H9 (cell line): ENCODE data around the gene PODNL1. TPM values are rescaled to one million over a fixed set of nuclear protein-coding genes. Genes with fewer than 3 reads are reported as not detected.

Source experiments
- DNase-seq: peaks from one replicate; pipeline ENCODE4 v3.0.0-alpha.2; 2017
- H2AFZ ChIP-seq: one replicate; pipeline ENCODE4 v1.6.1; 2013; ENCODE audit warnings: mild to moderate bottlenecking, low read length, control low read depth, moderate library complexity
- H2AK5ac ChIP-seq: 2 replicates; pipeline ENCODE4 v1.6.1; 2013; ENCODE audit warnings: low read length, control low read depth, mixed read lengths; ENCODE audit not compliant: insufficient read length
- H2BK120ac ChIP-seq: one replicate; pipeline ENCODE4 v1.6.1; 2013; ENCODE audit warnings: low read depth, mild to moderate bottlenecking, low read length, control low read depth, inconsistent platforms; ENCODE audit not compliant: poor library complexity, severe bottlenecking
- H2BK12ac ChIP-seq: 2 replicates; pipeline ENCODE4 v1.6.1; 2013; ENCODE audit warnings: low read length, control low read depth, mixed read lengths, low read depth; ENCODE audit not compliant: insufficient read length
- H2BK15ac ChIP-seq: 2 replicates; pipeline ENCODE4 v1.6.1; 2013; ENCODE audit warnings: low read depth, low read length, control low read depth
- H2BK20ac ChIP-seq: one replicate; pipeline ENCODE4 v1.6.1; 2013; ENCODE audit warnings: low read depth, mild to moderate bottlenecking, low read length, control low read depth, inconsistent platforms; ENCODE audit not compliant: poor library complexity, severe bottlenecking
- H2BK5ac ChIP-seq: 2 replicates; pipeline ENCODE4 v1.6.1; 2013; ENCODE audit warnings: low read length, control low read depth, mixed read lengths; ENCODE audit not compliant: insufficient read length
- H3K14ac ChIP-seq: 2 replicates; pipeline ENCODE4 v1.6.1; 2013; ENCODE audit warnings: low read length, control low read depth; ENCODE audit not compliant: insufficient read depth
- H3K18ac ChIP-seq: 2 replicates; pipeline ENCODE4 v1.6.1; 2013; ENCODE audit warnings: low read depth, mild to moderate bottlenecking, mixed read lengths, low read length, control low read depth; ENCODE audit not compliant: insufficient read length
- H3K23ac ChIP-seq: 2 replicates; pipeline ENCODE4 v1.6.1; 2013; ENCODE audit warnings: low read length, control low read depth, mixed read lengths, low read depth; ENCODE audit not compliant: insufficient read length
- H3K23me2 ChIP-seq: 2 replicates; pipeline ENCODE4 v1.6.1; 2013; ENCODE audit warnings: low read depth, mild to moderate bottlenecking, mixed read lengths, low read length, control low read depth; ENCODE audit not compliant: insufficient read length, poor library complexity, severe bottlenecking
- H3K27ac ChIP-seq: 2 replicates; pipeline ENCODE4 v1.5.1; 2013; ENCODE audit warnings: low read length, control low read depth, mixed read lengths, low read depth; ENCODE audit not compliant: insufficient read length
- H3K27me3 ChIP-seq: 2 replicates; pipeline ENCODE4 v1.6.1; 2013; ENCODE audit warnings: low read length, control low read depth, inconsistent platforms; ENCODE audit not compliant: insufficient read depth
- H3K4ac ChIP-seq: 2 replicates; pipeline ENCODE4 v1.6.1; 2013; ENCODE audit warnings: low read depth, mild to moderate bottlenecking, control low read depth, inconsistent platforms, low read length, moderate library complexity
- H3K4me1 ChIP-seq: 2 replicates; pipeline ENCODE4 v1.6.1; 2013; ENCODE audit warnings: low read length, control low read depth, inconsistent platforms; ENCODE audit not compliant: insufficient read depth
- H3K4me2 ChIP-seq: 2 replicates; pipeline ENCODE4 v1.6.1; 2013; ENCODE audit warnings: low read length, control low read depth, mixed read lengths; ENCODE audit not compliant: insufficient read length, insufficient read depth
- H3K56ac ChIP-seq: 2 replicates; pipeline ENCODE4 v1.6.1; 2013; ENCODE audit warnings: low read depth, mild to moderate bottlenecking, mixed read lengths, low read length, control low read depth; ENCODE audit not compliant: insufficient read length
- H3K79me1 ChIP-seq: 2 replicates; pipeline ENCODE4 v1.6.1; 2013; ENCODE audit warnings: low read depth, mild to moderate bottlenecking, moderate library complexity, low read length, control low read depth, inconsistent platforms; ENCODE audit not compliant: insufficient read depth, poor library complexity, severe bottlenecking
- H3K79me2 ChIP-seq: 2 replicates; pipeline ENCODE4 v1.6.1; 2013; ENCODE audit warnings: low read length, control low read depth, inconsistent platforms; ENCODE audit not compliant: insufficient read depth
- H3K9ac ChIP-seq: 2 replicates; pipeline ENCODE4 v1.6.1; 2013; ENCODE audit warnings: low read length, control low read depth, mixed read lengths; ENCODE audit not compliant: insufficient read length; ENCODE audit errors: extremely low read depth
- H3K9me3 ChIP-seq: one replicate; pipeline ENCODE4 v1.6.1; 2013; ENCODE audit warnings: low read depth, low read length, inconsistent platforms; ENCODE audit not compliant: control insufficient read depth
- H3T11ph ChIP-seq: one replicate; pipeline ENCODE4 v1.6.1; 2013; ENCODE audit warnings: mild to moderate bottlenecking, low read length, control low read depth, inconsistent platforms
- H4K20me1 ChIP-seq: one replicate; pipeline ENCODE4 v1.6.1; 2013; ENCODE audit not compliant: control insufficient read depth, insufficient read length, insufficient read depth
- H4K5ac ChIP-seq: 2 replicates; pipeline ENCODE4 v1.6.1; 2013; ENCODE audit warnings: low read depth, mild to moderate bottlenecking, mixed read lengths, low read length, control low read depth; ENCODE audit not compliant: insufficient read length
- H4K8ac ChIP-seq: replicated peaks from 2 replicates; pipeline ENCODE4 v1.6.1; 2013; ENCODE audit warnings: low read length, control low read depth, mixed read lengths, low read depth; ENCODE audit not compliant: insufficient read length
- H4K91ac ChIP-seq: 2 replicates; pipeline ENCODE4 v1.6.1; 2013; ENCODE audit warnings: low read depth, mild to moderate bottlenecking, moderate library complexity, mixed read lengths, low read length, control low read depth; ENCODE audit not compliant: insufficient read length
- H3K27ac Mint-ChIP-seq, 3 experiments: 2 replicates in 2 of 3; 3 replicates in 1 of 3; pipeline ENCODE4 v1.8.0; 2020 to 2021; ENCODE audit warnings: mixed read lengths in 3 of 3, mild to moderate bottlenecking in 1 of 3, moderate library complexity in 1 of 3
- H3K27me3 Mint-ChIP-seq: 2 replicates; pipeline ENCODE4 v1.8.0; 2021; ENCODE audit warnings: low read depth, mild to moderate bottlenecking, moderate library complexity, mixed read lengths
- H3K36me3 Mint-ChIP-seq, 3 experiments: 2 replicates in 2 of 3; 3 replicates in 1 of 3; pipeline ENCODE4 v1.8.0; 2020 to 2021; ENCODE audit warnings: low read depth in 3 of 3, mixed read lengths in 3 of 3; ENCODE audit not compliant: insufficient read depth in 1 of 3
- H3K4me1 Mint-ChIP-seq, 2 experiments: 2 replicates each; pipeline ENCODE4 v1.8.0; 2020; ENCODE audit warnings: mixed read lengths in 2 of 2
- H3K4me3 Mint-ChIP-seq, 2 experiments: 2 replicates in 1 of 2; 3 replicates in 1 of 2; pipeline ENCODE4 v1.8.0; 2020 to 2021; ENCODE audit warnings: mild to moderate bottlenecking in 2 of 2, mixed read lengths in 2 of 2, moderate library complexity in 1 of 2
- H3K9me3 Mint-ChIP-seq, 2 experiments: 2 replicates in 1 of 2; 3 replicates in 1 of 2; pipeline ENCODE4 v1.8.0; 2020; ENCODE audit warnings: mild to moderate bottlenecking in 2 of 2, mixed read lengths in 2 of 2, moderate library complexity in 1 of 2
- WGBS: extraction: QIAGEN DNeasy Blood & Tissue Kit; methylation state at CpG from one replicate; pipeline ENCODE4 v1.1.7; 2013; ENCODE audit warnings: missing lambda C conversion rate, low lambda C conversion rate, mixed read lengths; ENCODE audit not compliant: insufficient read length; ENCODE audit errors: extremely low coverage; 5-methylcytosine and 5-hydroxymethylcytosine counted together
- total RNA-seq: library from RNA; stranded (reverse); gene quantifications from 2 replicates; pipeline ENCODE4 v1.2.1, GENCODE V29; 2021
- TF ChIP-seq, protein P1 (sequence below): fragments of 200-600 bp; sonication (generic); conservative IDR thresholded peaks from 3 replicates; pipeline ENCODE4 v1.8.0; 2021; ENCODE audit warnings: antibody characterized with exemption, mild to moderate bottlenecking

PODNL1 gene
- total RNA-seq, 1 experiment from 2014 or later, result 0.68 TPM

GRCh38 chr19:13958043-13958442 is 19.8 kb upstream of the PODNL1 start:
- Histone ChIP-seq H3K79me1 (peaks cover 8% of the 10 kb centered on the region), H4K5ac (no peak overlapping the region), H3K18ac (no peak overlapping the region), H3T11ph (no peak overlapping the region), H2BK20ac (no peak overlapping the region), H3K9me3 (no peaks in the 10 kb centered on the region), H2BK5ac (no peak overlapping the region), H3K27ac (no peak overlapping the region), H2BK15ac (no peak overlapping the region), H3K27me3 (no peaks in the 10 kb centered on the region), H4K91ac (no peak overlapping the region), H3K4me2 (no peak overlapping the region), H3K23ac (no peak overlapping the region), H3K56ac (no peak overlapping the region), H2BK120ac (no peak overlapping the region), H3K23me2 (peaks cover 6% of the 10 kb centered on the region), H3K4me1 (no peaks in the 10 kb centered on the region), H2BK12ac (no peak overlapping the region), H2AK5ac (no peak overlapping the region), H3K9ac (no peak overlapping the region), H3K14ac (no peak overlapping the region), H2AFZ (no peak overlapping the region), H3K4ac (no peak overlapping the region), H3K79me2 (peaks cover 6% of the 10 kb centered on the region; the same call in 1 of the 2 replicates), H4K20me1 (no peaks in the 10 kb centered on the region), H4K8ac (no peak overlapping the region)
- Mint-ChIP-seq H3K4me3 (no peak overlapping the region), H3K27ac (peak overlapping the region in 2 of 3 experiments; percentile 61 to 80; a peak in 4 of 7 replicates), H3K4me1 (peaks cover 12 to 13% of the 10 kb centered on the region in 2 experiments), H3K9me3 (no peaks in the 10 kb centered on the region), H3K27me3 (no peaks in the 10 kb centered on the region), H3K36me3 (peaks cover 22 to 60% (median 60%) of the 10 kb centered on the region in 3 experiments; a peak in 6 of 7 replicates)
- TF ChIP-seq, protein P1, sequence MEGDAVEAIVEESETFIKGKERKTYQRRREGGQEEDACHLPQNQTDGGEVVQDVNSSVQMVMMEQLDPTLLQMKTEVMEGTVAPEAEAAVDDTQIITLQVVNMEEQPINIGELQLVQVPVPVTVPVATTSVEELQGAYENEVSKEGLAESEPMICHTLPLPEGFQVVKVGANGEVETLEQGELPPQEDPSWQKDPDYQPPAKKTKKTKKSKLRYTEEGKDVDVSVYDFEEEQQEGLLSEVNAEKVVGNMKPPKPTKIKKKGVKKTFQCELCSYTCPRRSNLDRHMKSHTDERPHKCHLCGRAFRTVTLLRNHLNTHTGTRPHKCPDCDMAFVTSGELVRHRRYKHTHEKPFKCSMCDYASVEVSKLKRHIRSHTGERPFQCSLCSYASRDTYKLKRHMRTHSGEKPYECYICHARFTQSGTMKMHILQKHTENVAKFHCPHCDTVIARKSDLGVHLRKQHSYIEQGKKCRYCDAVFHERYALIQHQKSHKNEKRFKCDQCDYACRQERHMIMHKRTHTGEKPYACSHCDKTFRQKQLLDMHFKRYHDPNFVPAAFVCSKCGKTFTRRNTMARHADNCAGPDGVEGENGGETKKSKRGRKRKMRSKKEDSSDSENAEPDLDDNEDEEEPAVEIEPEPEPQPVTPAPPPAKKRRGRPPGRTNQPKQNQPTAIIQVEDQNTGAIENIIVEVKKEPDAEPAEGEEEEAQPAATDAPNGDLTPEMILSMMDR, result no peak
- DNase-seq, result no peak
- WGBS, result no CpG with 5 or more reads among the region's 12 CpGs
